ENCODE results near the gene JMJD4. TPM values are rescaled to one million over a fixed set of nuclear protein-coding genes. Genes with fewer than 3 reads are reported as not detected.

The JMJD4 gene
- total RNA-seq, 4 donors from 2014 or later, result 33.4 to 45.3 (median 40.6) TPM

DNA sequence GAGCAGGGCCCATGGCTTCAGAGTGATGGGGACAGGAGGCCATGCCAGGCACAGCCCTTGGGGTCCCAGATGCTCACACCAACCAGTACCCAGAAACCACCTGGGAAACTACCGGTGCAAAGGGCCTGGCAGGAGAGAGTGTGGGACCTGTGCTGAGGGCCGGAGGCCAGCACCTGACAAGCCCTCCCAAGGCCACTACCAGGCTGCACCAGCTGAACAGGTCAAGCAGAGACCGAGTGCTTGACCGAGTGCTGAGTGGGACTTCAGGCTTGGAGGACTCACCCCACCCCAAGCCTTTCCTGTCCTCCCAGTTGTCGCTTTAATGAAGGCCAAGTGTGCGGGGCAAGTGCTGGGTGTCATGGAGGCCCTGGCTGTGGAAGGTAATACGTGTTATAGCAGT, 36.7 kb upstream of the JMJD4 start:
- H3K9me3 ChIP-seq, result no peaks in the 10 kb centered on the region
- peaks cover 0 to 95% (median 0%) of the 10 kb centered on the region in 3 donors for H3K36me3 ChIP-seq
- no peak for DNase-seq (ENCODE audit: low spot score in 2 of 2)
- H3K27ac ChIP-seq, result no peak overlapping the region
- peaks cover 0 to 3% (median 0%) of the 10 kb centered on the region in 4 donors for H3K4me1 ChIP-seq
- H3K27me3 ChIP-seq, result no peaks in the 10 kb centered on the region
- TF ChIP-seq POLR2A (IDR thresholded peaks at IDR 0.05) (no peak), EP300 (IDR thresholded peaks at IDR 0.05) (no peak)
- TF ChIP-seq, protein P1, sequence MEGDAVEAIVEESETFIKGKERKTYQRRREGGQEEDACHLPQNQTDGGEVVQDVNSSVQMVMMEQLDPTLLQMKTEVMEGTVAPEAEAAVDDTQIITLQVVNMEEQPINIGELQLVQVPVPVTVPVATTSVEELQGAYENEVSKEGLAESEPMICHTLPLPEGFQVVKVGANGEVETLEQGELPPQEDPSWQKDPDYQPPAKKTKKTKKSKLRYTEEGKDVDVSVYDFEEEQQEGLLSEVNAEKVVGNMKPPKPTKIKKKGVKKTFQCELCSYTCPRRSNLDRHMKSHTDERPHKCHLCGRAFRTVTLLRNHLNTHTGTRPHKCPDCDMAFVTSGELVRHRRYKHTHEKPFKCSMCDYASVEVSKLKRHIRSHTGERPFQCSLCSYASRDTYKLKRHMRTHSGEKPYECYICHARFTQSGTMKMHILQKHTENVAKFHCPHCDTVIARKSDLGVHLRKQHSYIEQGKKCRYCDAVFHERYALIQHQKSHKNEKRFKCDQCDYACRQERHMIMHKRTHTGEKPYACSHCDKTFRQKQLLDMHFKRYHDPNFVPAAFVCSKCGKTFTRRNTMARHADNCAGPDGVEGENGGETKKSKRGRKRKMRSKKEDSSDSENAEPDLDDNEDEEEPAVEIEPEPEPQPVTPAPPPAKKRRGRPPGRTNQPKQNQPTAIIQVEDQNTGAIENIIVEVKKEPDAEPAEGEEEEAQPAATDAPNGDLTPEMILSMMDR (IDR thresholded peaks at IDR 0.05), result no peak
- 87 to 91% methylated on average over 5 to 7 of the region's 7 CpGs for WGBS, 2 donors
- no peak overlapping the region for H3K4me3 ChIP-seq

DNA sequence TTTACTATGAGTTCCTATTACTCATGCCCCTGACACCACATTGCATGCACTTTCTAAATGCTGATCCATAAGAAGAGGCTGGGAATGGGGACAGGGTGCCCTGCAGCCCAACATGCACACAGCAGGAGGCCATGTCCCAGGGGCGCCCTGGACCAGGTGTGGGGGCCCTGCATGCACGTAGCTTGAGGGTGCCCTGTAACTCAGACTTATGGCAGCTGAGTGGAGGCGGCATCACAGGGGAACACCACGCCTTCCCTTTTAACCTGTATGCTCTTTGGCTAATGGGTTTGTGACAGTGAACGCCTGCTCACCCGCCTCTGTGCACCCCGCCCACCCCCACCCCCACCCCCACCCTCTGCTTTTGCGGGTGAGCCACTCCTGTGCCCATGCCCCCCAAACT, 36.2 kb upstream of the JMJD4 start:
- Histone ChIP-seq H3K27me3 (no peaks in the 10 kb centered on the region), H3K4me3 (no peak overlapping the region), H3K27ac (no peak overlapping the region), H3K9me3 (no peaks in the 10 kb centered on the region), H3K4me1 (peaks cover 0 to 3% (median 0%) of the 10 kb centered on the region in 4 donors), H3K36me3 (peaks cover 0 to 94% (median 0%) of the 10 kb centered on the region in 3 donors)
- DNase-seq (ENCODE audit: low spot score in 2 of 2), result no peak
- TF ChIP-seq, protein P1 (IDR thresholded peaks at IDR 0.05), result no peak
- no peak for TF ChIP-seq POLR2A (IDR thresholded peaks at IDR 0.05)
- TF ChIP-seq EP300 (IDR thresholded peaks at IDR 0.05), result no peak
- 87 to 92% methylated on average over 6 to 8 of the region's 8 CpGs for WGBS, 2 donors

DNA sequence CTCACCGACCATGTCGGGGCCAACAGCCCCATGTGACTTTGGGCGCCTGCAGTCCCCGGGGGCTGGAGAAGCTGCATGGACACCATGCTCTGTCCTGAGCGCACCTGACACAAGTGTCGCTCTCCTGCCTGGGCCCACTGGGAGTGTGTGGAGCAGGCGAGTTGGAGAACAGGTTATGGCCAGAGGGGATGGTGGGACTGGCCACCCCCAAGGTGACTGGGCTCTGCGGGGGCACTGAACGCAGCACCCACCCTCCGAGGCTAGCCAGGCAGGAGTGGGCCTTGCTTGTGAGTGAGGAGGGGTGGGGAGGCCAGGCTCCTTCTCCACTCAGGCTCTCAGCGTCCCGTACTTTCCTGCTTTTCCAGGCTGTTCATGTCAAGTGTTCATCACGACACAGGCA, 35.7 kb upstream of the JMJD4 start:
- whole genome bisulfite sequencing, 2 donors, result 94 to 95% methylated on average over 7 to 11 of the region's 13 CpGs
- no peak for DNase-seq (ENCODE audit: low spot score in 2 of 2)
- Histone ChIP-seq H3K27me3 (no peaks in the 10 kb centered on the region), H3K9me3 (no peaks in the 10 kb centered on the region), H3K27ac (no peak overlapping the region), H3K4me3 (no peak overlapping the region), H3K4me1 (peaks cover 0 to 3% (median 0%) of the 10 kb centered on the region in 4 donors), H3K36me3 (peaks cover 0 to 94% (median 0%) of the 10 kb centered on the region in 3 donors)
- TF ChIP-seq POLR2A (IDR thresholded peaks at IDR 0.05) (no peak), EP300 (IDR thresholded peaks at IDR 0.05) (no peak)
- TF ChIP-seq, protein P1 (IDR thresholded peaks at IDR 0.05), result no peak

DNA sequence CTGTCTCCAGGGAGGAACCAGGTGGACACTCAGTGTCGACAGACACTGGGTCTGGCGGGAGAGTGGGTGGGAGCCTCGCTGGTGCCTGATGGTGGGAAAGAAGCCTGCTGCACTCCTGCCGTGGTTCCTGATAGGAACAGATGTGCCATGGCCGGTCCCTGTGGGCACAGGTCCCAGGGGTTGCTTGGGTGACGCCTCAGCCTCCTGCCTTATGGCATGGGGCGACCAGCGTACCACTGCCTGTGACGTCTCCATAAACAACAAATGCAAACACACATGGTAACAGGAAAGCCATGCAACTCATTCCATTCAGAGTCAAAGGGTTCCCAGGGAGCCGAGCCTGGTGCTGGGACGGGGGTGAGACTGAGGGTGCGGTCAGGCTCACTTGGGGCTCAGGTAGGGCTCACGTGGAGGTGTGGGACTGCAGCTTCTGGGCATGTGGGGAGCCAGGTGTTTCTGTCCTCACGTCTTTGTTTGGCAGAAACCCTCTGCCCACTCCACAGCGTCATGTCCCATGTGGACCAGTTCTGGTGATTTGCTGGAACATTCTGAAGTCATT, 34.9 kb upstream of the JMJD4 start:
- no peak for DNase-seq (ENCODE audit: low spot score in 2 of 2)
- H3K36me3 ChIP-seq, result peaks cover 0 to 92% (median 0%) of the 10 kb centered on the region in 3 donors
- no peaks in the 10 kb centered on the region for H3K27me3 ChIP-seq
- TF ChIP-seq POLR2A (IDR thresholded peaks at IDR 0.05), result no peak
- no peak for TF ChIP-seq EP300 (IDR thresholded peaks at IDR 0.05)
- TF ChIP-seq, protein P1 (IDR thresholded peaks at IDR 0.05), result no peak
- H3K4me1 ChIP-seq, result peaks cover 0 to 3% (median 0%) of the 10 kb centered on the region in 4 donors
- H3K9me3 ChIP-seq, result no peaks in the 10 kb centered on the region
- H3K4me3 ChIP-seq, result no peak overlapping the region
- whole genome bisulfite sequencing, 2 donors, result 86% methylated on average over 11 to 12 of the region's 15 CpGs
- no peak overlapping the region for H3K27ac ChIP-seq

DNA sequence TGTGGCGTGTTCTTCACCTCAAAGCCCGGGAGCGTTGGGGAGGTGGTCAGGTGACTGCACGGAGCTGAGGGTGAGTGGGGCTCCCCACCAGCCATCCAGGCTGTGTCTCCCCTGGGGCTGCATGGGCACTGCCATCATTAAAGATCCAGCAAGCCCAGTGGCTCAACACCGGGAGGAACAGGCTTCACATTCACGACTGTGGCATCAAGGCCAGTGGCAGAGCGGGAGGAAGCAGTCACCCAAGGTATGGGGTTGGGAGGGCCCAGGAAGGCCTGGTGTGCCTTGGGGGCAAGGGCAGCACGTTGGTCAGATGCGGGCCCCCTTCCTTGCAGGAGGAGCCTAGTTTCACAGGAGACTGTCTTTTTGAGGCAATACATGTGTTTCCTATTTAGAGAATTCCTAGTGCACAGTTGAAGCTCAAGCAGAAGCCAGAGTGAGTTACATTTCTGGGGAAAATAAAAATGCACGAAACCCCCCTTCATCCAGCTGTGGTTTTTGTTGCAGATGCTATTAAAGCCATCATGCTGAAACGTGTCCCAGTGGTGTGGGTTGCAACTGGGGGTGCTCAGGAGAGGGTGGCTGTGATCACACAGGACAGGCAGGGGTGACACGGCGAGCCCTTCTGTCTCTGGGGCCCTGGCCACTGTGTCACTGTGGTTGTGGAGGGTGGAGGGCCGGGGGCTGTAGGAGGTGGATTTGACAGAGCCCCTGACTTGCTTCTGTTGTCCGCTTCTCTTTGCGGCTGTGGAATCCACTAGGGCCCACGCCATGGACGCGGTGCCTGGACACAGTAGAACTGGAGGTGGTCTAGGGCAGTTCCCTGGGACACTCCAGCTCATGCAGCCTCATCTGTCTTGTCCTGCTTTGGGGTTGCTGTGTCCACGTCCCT, 34.2 kb upstream of the JMJD4 start:
- 84 to 90% methylated on average over 19 to 20 of the region's 20 CpGs for WGBS, 2 donors
- no peaks in the 10 kb centered on the region for H3K4me1 ChIP-seq
- no peaks in the 10 kb centered on the region for H3K27me3 ChIP-seq
- H3K9me3 ChIP-seq, result no peaks in the 10 kb centered on the region
- TF ChIP-seq EP300 (IDR thresholded peaks at IDR 0.05) (no peak), POLR2A (IDR thresholded peaks at IDR 0.05) (no peak)
- TF ChIP-seq, protein P1 (IDR thresholded peaks at IDR 0.05), result no peak
- H3K36me3 ChIP-seq, result peaks cover 0 to 90% (median 0%) of the 10 kb centered on the region in 3 donors
- H3K4me3 ChIP-seq, result no peak overlapping the region
- no peak for DNase-seq (ENCODE audit: low spot score in 2 of 2)
- no peak overlapping the region for H3K27ac ChIP-seq

Data from tibial nerve (tissue), 4 donors.